IMR-90 (cell line): ENCODE results near the gene FGF16. TPM values are rescaled to one million over a fixed set of nuclear protein-coding genes. Genes with fewer than 3 reads are reported as not detected.

Experiments
- ATAC-seq: fragments of 200-7000 bp; cut with Tn5 transposase; 2 replicates; pipeline ENCODE4 v1.9.1; 2020; ENCODE audit warnings: low read depth, mild to moderate bottlenecking, moderate library complexity
- BruUV-seq: library from RNA; stranded (reverse); fragments of 400-500 nt; replicated peaks from 2 replicates; lab custom pipeline; 2021; lab: Mats Ljungman, UMichigan
- CTCF ChIA-PET: fragments of 300-600 bp; formaldehyde crosslinking; extraction: SDS; loops from one replicate; lab custom pipeline; 2021; ENCODE audit warnings: antibody characterized with exemption; lab: Yijun Ruan, JAX
- POLR2A ChIA-PET: fragments of 300-600 bp; sonication (Branson Sonifier 250); formaldehyde crosslinking; loops from one replicate; lab custom pipeline; 2022; ENCODE audit warnings: antibody characterized with exemption; ENCODE audit not compliant: unreplicated experiment; lab: Charles Lee
- DNase-seq: peaks from one replicate; pipeline ENCODE4 v3.0.0; 2013
- H2AFZ ChIP-seq: replicated peaks from 2 replicates; pipeline ENCODE3; 2013; ENCODE audit warnings: low read length, mild to moderate bottlenecking; ENCODE audit not compliant: poor library complexity
- H2AK5ac ChIP-seq: 2 replicates; pipeline ENCODE4 v1.6.1; 2013; ENCODE audit warnings: low read depth, low read length, inconsistent platforms
- H2AK9ac ChIP-seq: replicated peaks from 2 replicates; pipeline ENCODE3; 2013; ENCODE audit warnings: mild to moderate bottlenecking, low read depth, low read length, moderate library complexity; ENCODE audit not compliant: poor library complexity
- H2BK120ac ChIP-seq: 2 replicates; pipeline ENCODE4 v1.6.1; 2013; ENCODE audit warnings: low read depth, low read length, inconsistent platforms
- H2BK15ac ChIP-seq: 3 replicates; pipeline ENCODE4 v1.6.1; 2013; ENCODE audit warnings: low read depth, low read length, inconsistent platforms
- H2BK20ac ChIP-seq: 2 replicates; pipeline ENCODE4 v1.6.1; 2013; ENCODE audit warnings: low read depth, mild to moderate bottlenecking, inconsistent platforms, low read length, moderate library complexity
- H2BK5ac ChIP-seq: 2 replicates; pipeline ENCODE4 v1.6.1; 2013; ENCODE audit warnings: mild to moderate bottlenecking, low read depth, low read length, inconsistent platforms; ENCODE audit not compliant: poor library complexity, severe bottlenecking
- H3K14ac ChIP-seq: replicated peaks from 2 replicates; pipeline ENCODE4 v1.6.1; 2013; ENCODE audit warnings: low read depth, low read length, inconsistent platforms
- H3K18ac ChIP-seq: 2 replicates; pipeline ENCODE4 v1.6.1; 2013; ENCODE audit warnings: low read depth, low read length, control low read depth
- H3K23ac ChIP-seq: 2 replicates; pipeline ENCODE4 v1.6.1; 2013; ENCODE audit warnings: low read depth, low read length, inconsistent platforms
- H3K27ac ChIP-seq: 2 replicates; pipeline ENCODE4 v1.5.1; 2013; ENCODE audit warnings: mild to moderate bottlenecking, control low read depth, low read length; ENCODE audit not compliant: insufficient read depth
- H3K27me3 ChIP-seq: 2 replicates; pipeline ENCODE4 v1.6.1; 2013; ENCODE audit warnings: low read length; ENCODE audit not compliant: control insufficient read depth, insufficient read depth
- H3K36me3 ChIP-seq: 2 replicates; pipeline ENCODE4 v1.6.1; 2013; ENCODE audit warnings: low read length, mixed read lengths; ENCODE audit not compliant: control insufficient read depth, insufficient read depth
- H3K4ac ChIP-seq: 2 replicates; pipeline ENCODE4 v1.6.1; 2013; ENCODE audit warnings: low read depth, low read length, inconsistent platforms
- H3K4me1 ChIP-seq: 2 replicates; pipeline ENCODE4 v1.6.1; 2013; ENCODE audit warnings: low read length, mixed read lengths; ENCODE audit not compliant: control insufficient read depth, insufficient read depth
- H3K4me2 ChIP-seq: 2 replicates; pipeline ENCODE4 v1.6.1; 2013; ENCODE audit warnings: low read depth, mild to moderate bottlenecking, control low read depth, low read length, moderate library complexity
- H3K4me3 ChIP-seq: 2 replicates; pipeline ENCODE4 v1.5.1; 2013; ENCODE audit warnings: low read depth, mild to moderate bottlenecking, control low read depth, low read length, moderate library complexity; ENCODE audit not compliant: insufficient read depth
- H3K56ac ChIP-seq: 2 replicates; pipeline ENCODE4 v1.6.1; 2013; ENCODE audit warnings: low read length, inconsistent platforms; ENCODE audit not compliant: insufficient read depth; ENCODE audit errors: extremely low read depth
- H3K79me1 ChIP-seq, 2 experiments: 2 replicates each; pipeline ENCODE4 v1.6.1; 2013; ENCODE audit warnings: low read length in 2 of 2, inconsistent platforms in 1 of 2, low read depth in 1 of 2
- H3K9ac ChIP-seq: 2 replicates; pipeline ENCODE4 v1.6.1; 2013; ENCODE audit warnings: low read depth, low read length, control low read depth
- H3K9me1 ChIP-seq: 2 replicates; pipeline ENCODE4 v1.6.1; 2013; ENCODE audit warnings: low read length, inconsistent platforms; ENCODE audit not compliant: insufficient read depth
- H3K9me3 ChIP-seq: 2 replicates; pipeline ENCODE4 v1.6.1; 2013; ENCODE audit warnings: low read length; ENCODE audit not compliant: control insufficient read depth, insufficient read depth
- H4K20me1 ChIP-seq: 2 replicates; pipeline ENCODE4 v1.6.1; 2013; ENCODE audit warnings: low read length, inconsistent platforms; ENCODE audit not compliant: insufficient read depth
- H4K5ac ChIP-seq: 2 replicates; pipeline ENCODE4 v1.6.1; 2013; ENCODE audit warnings: mild to moderate bottlenecking, low read depth, low read length, control low read depth
- H4K8ac ChIP-seq, 2 experiments: 2 replicates each; pipeline ENCODE4 v1.6.1; 2013; ENCODE audit warnings: low read depth in 2 of 2, low read length in 2 of 2, control low read depth in 1 of 2, inconsistent platforms in 1 of 2
- H4K91ac ChIP-seq: 2 replicates; pipeline ENCODE4 v1.6.1; 2013; ENCODE audit warnings: low read depth, low read length, inconsistent platforms; ENCODE audit not compliant: insufficient read depth
- FOS ChIP-seq: fragments of 150-350 bp; IDR thresholded peaks from 2 replicates; pipeline ENCODE4 v1.6.1; 2016; ENCODE audit warnings: low read depth, low read length
- MAFK ChIP-seq: IDR thresholded peaks from 2 replicates; pipeline ENCODE4 v1.6.1; 2012; ENCODE audit warnings: low read depth, low read length, improper control_type of control experiment
- NFE2L2 ChIP-seq: fragments of 150-350 bp; IDR thresholded peaks from 2 replicates; pipeline ENCODE4 v1.6.1; 2016; ENCODE audit warnings: low read depth, mild to moderate bottlenecking, low read length
- POLR2A ChIP-seq: IDR thresholded peaks from 2 replicates; pipeline ENCODE4 v1.6.1; 2012; ENCODE audit warnings: mild to moderate bottlenecking, low read depth, low read length
- WGBS, 2 experiments: methylation state at CpG; one replicate each; pipeline versions ENCODE4 v1.1.5 to v1.1.7; 2013; ENCODE audit warnings: missing lambda C conversion rate in 2 of 2; ENCODE audit not compliant: insufficient read length in 1 of 2; ENCODE audit errors: extremely low coverage in 2 of 2; 5-methylcytosine and 5-hydroxymethylcytosine counted together
- dilution Hi-C: fragments of 300-500 bp; cut with HindIII; formaldehyde crosslinking; loops from one replicate; pipeline ENCODE4 v1.14.3; 2018; ENCODE audit warnings: low sequenced_read_pairs; ENCODE audit not compliant: unreplicated experiment
- in situ Hi-C: fragments of 300-500 bp; cut with MboI; formaldehyde crosslinking; loops from 3 replicates; pipeline ENCODE4 v1.14.3; 2019; ENCODE audit warnings: low sequenced_read_pairs, inconsistent platforms, mixed read lengths
- intact Hi-C: fragments of 100-400 bp; cut with micrococcal nuclease; formaldehyde crosslinking; loops from 2 replicates; pipeline ENCODE4 v1.10.0; 2022
- polyA plus RNA-seq, 3 experiments: library from polyadenylated mRNA; depleted of rRNA; stranded (reverse); fragments of >200 nt; gene quantifications; 2 replicates each; pipeline ENCODE4 v1.2.3, GENCODE V29; 2012; ENCODE audit warnings: low replicate concordance in 1 of 3
- total RNA-seq: library from RNA; depleted of rRNA; stranded (reverse); fragments of >200 nt; gene quantifications from 2 replicates; pipeline ENCODE4 v1.2.3, GENCODE V29; 2012
- TF ChIP-seq, protein P1 (sequence below): conservative IDR thresholded peaks from 2 replicates; pipeline ENCODE4 v1.5.1; 2012; ENCODE audit warnings: mild to moderate bottlenecking, low read depth, low read length, improper control_type of control experiment
- TF ChIP-seq, protein P2 (sequence below): fragments of 150-350 bp; IDR thresholded peaks from 2 replicates; pipeline ENCODE4 v1.6.1; 2016; ENCODE audit warnings: low read depth, mild to moderate bottlenecking, low read length, moderate library complexity, borderline replicate concordance
- TF ChIP-seq, protein P3 (sequence below): fragments of 150-350 bp; IDR thresholded peaks from 2 replicates; pipeline ENCODE4 v1.6.1; 2017; ENCODE audit warnings: mild to moderate bottlenecking, antibody characterized with exemption, low read length, low read depth

The FGF16 gene
- total and polyA plus RNA-seq, 2 of the 4 experiments (the other 2 are of a cell fraction): not detected

DNA sequence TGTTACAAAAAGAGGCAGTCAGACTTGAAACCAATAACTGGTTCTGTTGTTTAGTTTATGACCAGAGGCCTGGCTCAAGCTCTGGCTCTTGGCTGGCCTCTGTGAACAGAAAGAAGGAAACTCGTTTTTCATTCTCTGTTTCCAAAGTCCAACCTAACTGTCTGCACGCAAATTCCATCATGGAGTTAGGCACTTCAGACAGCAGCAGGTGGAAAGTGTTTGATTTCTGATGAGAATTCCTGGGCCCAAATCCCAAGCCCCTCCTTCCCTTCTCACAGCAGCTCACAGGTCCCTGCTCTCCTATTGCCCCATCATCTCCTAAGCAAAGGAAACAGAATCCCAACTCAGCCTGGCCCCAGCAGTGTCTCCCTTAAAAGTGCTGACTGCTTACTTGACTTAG, 42.8 kb upstream of the FGF16 start:
- H2BK15ac ChIP-seq: no peak overlapping the region
- POLR2A ChIA-PET: no interaction called here
- no peaks in the 10 kb centered on the region for H3K79me1 ChIP-seq
- no peak for TF ChIP-seq NFE2L2
- TF ChIP-seq, protein P1, sequence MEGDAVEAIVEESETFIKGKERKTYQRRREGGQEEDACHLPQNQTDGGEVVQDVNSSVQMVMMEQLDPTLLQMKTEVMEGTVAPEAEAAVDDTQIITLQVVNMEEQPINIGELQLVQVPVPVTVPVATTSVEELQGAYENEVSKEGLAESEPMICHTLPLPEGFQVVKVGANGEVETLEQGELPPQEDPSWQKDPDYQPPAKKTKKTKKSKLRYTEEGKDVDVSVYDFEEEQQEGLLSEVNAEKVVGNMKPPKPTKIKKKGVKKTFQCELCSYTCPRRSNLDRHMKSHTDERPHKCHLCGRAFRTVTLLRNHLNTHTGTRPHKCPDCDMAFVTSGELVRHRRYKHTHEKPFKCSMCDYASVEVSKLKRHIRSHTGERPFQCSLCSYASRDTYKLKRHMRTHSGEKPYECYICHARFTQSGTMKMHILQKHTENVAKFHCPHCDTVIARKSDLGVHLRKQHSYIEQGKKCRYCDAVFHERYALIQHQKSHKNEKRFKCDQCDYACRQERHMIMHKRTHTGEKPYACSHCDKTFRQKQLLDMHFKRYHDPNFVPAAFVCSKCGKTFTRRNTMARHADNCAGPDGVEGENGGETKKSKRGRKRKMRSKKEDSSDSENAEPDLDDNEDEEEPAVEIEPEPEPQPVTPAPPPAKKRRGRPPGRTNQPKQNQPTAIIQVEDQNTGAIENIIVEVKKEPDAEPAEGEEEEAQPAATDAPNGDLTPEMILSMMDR: no peak
- TF ChIP-seq MAFK: no peak
- no peak for TF ChIP-seq POLR2A
- TF ChIP-seq FOS: no peak
- TF ChIP-seq, protein P2, sequence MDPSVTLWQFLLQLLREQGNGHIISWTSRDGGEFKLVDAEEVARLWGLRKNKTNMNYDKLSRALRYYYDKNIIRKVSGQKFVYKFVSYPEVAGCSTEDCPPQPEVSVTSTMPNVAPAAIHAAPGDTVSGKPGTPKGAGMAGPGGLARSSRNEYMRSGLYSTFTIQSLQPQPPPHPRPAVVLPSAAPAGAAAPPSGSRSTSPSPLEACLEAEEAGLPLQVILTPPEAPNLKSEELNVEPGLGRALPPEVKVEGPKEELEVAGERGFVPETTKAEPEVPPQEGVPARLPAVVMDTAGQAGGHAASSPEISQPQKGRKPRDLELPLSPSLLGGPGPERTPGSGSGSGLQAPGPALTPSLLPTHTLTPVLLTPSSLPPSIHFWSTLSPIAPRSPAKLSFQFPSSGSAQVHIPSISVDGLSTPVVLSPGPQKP: no peak
- TF ChIP-seq, protein P3, sequence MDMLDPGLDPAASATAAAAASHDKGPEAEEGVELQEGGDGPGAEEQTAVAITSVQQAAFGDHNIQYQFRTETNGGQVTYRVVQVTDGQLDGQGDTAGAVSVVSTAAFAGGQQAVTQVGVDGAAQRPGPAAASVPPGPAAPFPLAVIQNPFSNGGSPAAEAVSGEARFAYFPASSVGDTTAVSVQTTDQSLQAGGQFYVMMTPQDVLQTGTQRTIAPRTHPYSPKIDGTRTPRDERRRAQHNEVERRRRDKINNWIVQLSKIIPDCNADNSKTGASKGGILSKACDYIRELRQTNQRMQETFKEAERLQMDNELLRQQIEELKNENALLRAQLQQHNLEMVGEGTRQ: no peak
- H3K9me3 ChIP-seq: no peaks in the 10 kb centered on the region
- H3K23ac ChIP-seq: no peak overlapping the region
- no peak overlapping the region for H3K4me3 ChIP-seq
- ATAC-seq: no peak
- dilution Hi-C loops: no loop called here
- H4K5ac ChIP-seq: no peak overlapping the region
- H3K4me2 ChIP-seq: no peak overlapping the region
- in situ Hi-C loops: no loop called here
- no peak overlapping the region for H3K14ac ChIP-seq
- no peaks in the 10 kb centered on the region for H4K20me1 ChIP-seq
- no peak overlapping the region for H3K18ac ChIP-seq
- no peak overlapping the region for H2AK9ac ChIP-seq
- H3K36me3 ChIP-seq: no peaks in the 10 kb centered on the region
- H2BK20ac ChIP-seq: no peak overlapping the region
- no peak overlapping the region for H2BK120ac ChIP-seq
- no peak overlapping the region for H3K56ac ChIP-seq
- CTCF ChIA-PET: no interaction called here
- no peaks in the 10 kb centered on the region; the same call in 1 of the 2 replicates for H3K27me3 ChIP-seq
- H4K91ac ChIP-seq: no peak overlapping the region
- no peak overlapping the region for H2AK5ac ChIP-seq
- no peak overlapping the region for H3K4ac ChIP-seq
- no peak overlapping the region for H3K27ac ChIP-seq
- H3K4me1 ChIP-seq: no peaks in the 10 kb centered on the region
- H2BK5ac ChIP-seq: no peak overlapping the region
- no peak overlapping the region for H2AFZ ChIP-seq
- no peaks in the 10 kb centered on the region for H3K9me1 ChIP-seq
- no peak for DNase-seq
- H3K9ac ChIP-seq: no peak overlapping the region
- no TSS peak for BruUV-seq
- WGBS, 2 experiments: no CpG with 5 or more reads among the region's 2 CpGs
- H4K8ac ChIP-seq: no peak overlapping the region
- intact Hi-C loops: no loop called here
